ELR (cell line): ENCODE data around the gene YAP1.
A peak's percentile ranks its signal among the peaks of the same experiment; 100 is the strongest.
"Not testable (repeated sequence)": the region's sequence is repeated elsewhere in the genome, so short reads cannot be mapped to it uniquely, and the experiment has no call there.

Source experiments
- DNase-seq: peaks from one replicate; pipeline ENCODE4 v3.0.0-alpha.2; 2015; ENCODE audit warnings: low read depth

YAP1 gene

DNA sequence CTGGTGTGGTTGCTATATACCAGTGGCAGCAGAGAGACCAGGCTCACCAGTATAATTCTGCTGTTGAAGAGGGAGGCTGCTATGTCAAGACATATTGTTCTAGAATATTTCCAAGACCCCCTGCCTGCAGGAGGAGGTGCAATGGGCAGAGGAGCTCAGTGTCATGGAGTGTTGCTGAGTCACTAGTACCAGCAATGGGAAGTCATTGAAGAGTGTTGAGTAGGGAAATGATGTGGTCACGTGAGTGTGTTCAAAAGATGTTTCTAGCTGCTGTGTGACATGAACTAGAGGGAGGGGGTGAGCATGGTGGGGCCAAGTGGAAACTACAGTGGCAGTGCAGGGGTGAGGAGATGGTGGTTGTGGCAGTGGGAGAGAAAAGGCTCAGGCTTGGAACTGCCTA lies 130.8 kb downstream of the YAP1 start:
- peak; percentile 48 for DNase-seq

GRCh38 chr11:102243399-102243884 lies 133.2 kb downstream of the YAP1 start:
- no peak for DNase-seq

DNA sequence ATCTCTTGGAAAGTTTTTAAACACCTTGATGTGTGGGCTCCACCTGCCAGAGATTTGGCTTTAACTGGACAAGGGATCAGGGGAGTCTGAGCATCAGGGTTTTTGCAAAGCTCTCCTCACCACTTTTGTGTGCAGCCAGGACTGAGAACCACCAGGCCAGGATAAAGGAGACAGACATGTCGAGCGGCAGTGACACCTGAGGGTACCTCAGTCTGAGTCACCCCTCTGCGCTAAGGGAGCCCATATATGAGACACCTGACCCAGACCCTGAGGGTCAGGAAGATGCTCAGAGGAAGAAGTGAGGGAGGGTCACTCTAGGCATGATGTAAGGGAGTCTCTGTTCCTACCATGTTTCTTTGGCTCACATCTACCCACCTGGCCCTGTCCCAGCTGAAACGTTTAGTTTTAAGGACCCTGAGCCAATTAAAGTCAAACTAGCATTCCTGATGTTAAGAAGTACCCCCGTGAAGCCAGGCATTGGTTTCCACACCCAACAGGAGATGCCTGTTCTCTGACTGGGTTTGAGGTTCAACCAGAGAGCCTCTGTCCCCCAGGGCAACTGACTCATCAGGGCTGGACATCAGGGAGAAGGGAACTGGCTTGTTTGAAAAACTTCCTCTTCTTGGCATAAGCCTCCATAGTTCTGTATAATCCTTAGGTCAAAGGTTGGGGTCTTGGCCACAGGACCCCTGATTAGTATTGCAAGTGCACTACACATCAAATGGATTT lies 134.6 kb downstream of the YAP1 start:
- peak; percentile 98 for DNase-seq

- DNase-seq: no peak
These were observed 141.2 kb downstream of the YAP1 start for GRCh38 chr11:102251423-102251822.

DNA sequence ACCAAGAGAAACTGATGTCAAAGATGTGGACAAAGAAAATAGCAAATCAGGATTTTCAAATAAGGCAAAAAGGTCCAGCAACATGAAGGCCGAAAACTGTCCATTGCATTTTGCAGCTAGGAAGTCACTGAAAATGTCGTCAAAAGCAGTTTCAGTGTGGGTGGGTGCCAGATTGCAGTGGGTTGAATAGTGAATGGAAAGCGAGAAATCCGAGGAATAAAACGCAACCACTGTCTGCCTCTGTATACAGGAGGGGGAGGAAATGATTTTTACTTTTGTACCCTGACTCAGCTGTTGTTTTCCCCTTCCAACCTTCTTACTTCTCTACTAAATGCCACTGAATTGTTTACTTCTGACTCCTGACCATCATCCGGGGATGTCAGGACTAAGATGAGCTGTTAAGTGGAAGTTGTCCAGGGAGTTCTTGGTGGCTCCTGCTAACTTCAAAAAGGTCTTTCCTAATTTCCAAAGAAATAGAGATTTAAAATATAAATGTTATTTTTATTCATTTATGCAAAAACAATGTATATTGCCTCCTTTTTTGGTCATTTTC lies 142.2 kb downstream of the YAP1 start:
- peak; percentile 76 for DNase-seq

DNA sequence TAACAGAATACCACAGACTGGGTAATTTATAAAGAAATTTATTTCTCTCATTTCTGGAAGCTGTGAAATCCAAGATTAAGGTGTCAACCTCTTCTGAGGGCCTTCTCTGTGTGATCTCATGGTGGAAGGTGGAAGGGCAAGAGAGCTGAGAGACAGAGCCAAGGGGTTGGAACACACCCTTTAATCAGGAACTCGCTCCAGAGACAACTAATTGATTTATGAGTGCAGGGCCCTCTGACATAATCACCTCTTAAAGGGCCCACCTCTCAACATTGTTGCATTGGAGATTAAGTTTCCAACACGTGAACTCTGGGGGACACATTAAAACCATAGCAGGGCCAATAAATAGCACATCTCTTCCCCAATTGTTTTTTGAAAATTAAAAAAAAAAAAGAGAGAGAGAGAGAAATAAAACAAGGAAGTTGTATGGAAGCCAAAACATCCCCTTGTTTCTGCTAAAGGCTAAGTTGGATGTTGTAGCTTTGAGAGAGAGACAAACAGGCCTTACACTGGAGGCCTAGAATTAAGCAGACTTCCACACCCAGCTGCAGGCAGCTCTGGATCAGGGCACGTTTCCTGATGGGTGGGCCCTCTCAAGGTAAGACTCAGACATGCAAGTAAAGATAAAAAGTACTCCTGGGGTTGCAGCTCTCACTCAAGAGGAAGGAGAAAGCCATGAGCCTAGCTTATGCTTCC lies 142.9 kb downstream of the YAP1 start:
- no peak for DNase-seq

- DNase-seq: no peak
These were observed 143.8 kb downstream of the YAP1 start for GRCh38 chr11:102254047-102254446.

GRCh38 chr11:102256251-102256650 lies 146.0 kb downstream of the YAP1 start:
- DNase-seq: peak; percentile 82

DNA sequence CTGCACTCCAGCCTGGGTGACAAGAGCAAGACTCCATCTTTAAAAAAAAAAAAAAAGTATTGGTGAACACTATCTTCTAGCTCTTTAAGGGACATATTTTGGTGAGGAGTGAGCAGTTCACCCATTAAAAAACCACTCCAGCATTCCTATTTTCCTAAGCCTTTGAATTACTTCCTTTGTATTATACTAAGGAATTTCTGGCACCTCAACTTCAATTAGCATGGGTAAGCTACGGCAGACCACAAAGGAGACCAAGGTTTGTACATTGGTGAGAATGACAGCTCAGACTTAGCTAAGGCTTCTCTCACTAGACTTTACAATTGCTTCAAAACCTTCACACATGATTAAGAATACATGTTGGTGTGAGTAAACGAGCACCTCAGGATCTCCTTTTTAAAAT lies 150.0 kb downstream of the YAP1 start:
- DNase-seq: no peak

- DNase-seq: no peak
These were observed 153.2 kb downstream of the YAP1 start for GRCh38 chr11:102263379-102264003.

DNA sequence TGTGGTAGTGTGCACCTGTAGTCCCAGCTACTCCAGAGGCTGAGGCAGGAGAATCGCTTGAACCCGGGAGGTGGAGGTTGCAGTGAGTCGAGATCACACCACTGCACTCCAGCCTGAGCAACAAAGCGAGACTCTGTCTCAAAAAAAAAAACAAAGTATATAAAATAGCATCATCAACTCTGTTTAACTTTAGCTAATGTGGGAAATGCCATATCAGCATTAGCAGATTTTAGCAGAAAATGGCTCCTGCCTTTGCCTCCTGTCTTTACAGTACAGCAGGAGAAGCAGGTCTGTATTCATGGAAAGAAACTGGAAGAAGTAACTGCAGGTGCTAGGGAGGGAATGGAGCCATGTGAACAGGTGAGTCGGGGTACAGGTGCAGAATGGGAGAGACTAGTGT lies 154.5 kb downstream of the YAP1 start:
- DNase-seq: not testable (repeated sequence)

DNA sequence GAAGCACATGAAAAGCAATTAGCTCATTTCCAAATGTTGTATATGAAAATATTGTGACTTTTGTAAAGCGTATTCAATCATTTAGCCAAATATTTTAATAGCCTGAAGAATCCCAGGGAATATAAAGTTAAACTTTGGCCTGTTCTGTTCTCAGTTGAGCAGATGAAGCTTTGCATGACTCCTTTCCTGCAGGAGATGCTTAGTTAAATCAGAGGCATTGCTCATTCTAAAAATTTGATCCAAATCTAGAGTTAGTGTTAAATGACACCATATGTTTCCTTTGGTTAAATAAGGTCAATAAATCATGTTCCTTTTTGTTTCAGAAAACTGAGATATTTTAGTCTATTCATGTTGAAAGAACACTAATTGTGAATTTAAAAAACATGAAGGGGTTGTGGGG lies 155.9 kb downstream of the YAP1 start:
- DNase-seq: no peak

GRCh38 chr11:102267609-102268008 lies 157.4 kb downstream of the YAP1 start:
- DNase-seq: peak; percentile 77

DNA sequence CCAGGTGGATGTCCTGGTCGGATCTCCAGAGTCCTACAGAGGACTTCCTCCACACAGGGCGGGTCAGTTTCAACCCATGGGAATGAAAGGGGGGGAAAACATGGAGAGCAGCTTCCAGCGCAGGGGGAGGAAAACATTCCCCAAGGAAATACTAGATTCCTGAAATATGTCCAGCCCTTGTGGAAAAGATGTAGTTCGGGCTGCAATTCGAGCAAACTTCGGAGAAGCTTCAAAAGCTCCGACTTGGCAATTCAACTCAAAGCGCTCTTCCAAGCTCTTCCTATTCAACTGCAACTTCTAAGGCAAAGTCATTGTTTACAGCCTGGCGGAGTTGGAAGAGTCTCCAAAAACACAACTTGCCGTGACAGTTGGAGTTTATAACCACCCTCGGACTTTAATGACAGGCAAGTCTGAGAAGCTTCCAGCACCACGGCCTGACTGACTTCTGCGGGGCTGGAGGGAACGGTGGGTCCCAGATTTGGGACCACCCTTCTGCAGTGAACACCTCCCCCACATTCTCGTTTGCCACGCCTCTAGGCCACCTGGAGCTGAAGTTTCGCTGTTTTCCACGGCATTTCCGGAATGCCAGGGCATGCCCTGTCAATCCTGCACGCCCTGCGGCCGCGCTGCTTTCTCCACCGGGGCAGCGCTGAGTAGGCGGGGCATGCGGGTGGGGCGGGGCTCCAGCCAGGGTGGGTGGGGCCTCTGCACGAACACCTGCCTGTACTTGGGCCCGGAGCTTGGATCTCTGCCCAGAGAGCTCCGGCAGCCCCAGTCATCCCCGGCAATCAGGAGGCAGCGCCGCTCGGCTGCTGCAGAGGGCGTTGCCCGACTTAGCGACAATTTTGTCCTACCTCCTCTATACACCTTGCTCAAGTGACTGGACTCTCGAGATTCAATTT lies 158.1 kb downstream of the YAP1 start:
- DNase-seq: peak; percentile 29

DNA sequence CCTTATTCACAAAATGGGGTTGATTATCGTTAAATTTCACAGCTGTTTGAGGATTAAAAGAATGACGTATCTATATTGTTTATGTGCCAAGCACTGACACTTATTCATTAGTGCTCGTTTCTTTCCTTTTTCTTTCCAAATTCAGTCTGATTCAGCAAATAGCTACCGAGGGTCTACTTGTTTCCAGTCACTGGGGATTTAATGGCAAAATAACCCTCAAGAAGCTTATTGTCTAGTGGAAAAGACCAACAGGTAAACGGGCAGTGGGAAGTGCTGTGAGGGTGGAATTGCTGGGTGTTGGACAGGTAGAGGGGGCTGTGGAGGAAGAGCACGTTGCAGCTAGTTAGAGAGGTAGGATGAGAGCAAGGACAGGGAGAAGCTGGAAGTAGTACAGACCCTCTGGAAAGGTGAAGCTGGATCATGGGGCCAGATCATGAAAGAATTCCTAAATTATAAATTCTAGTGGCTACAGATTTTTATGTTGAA lies 158.8 kb downstream of the YAP1 start:
- no peak for DNase-seq

- DNase-seq: peak; percentile 77
These were observed 159.7 kb downstream of the YAP1 start for GRCh38 chr11:102269927-102270326.

- no peak for DNase-seq
These were observed 162.0 kb downstream of the YAP1 start for GRCh38 chr11:102272047-102272824.

DNA sequence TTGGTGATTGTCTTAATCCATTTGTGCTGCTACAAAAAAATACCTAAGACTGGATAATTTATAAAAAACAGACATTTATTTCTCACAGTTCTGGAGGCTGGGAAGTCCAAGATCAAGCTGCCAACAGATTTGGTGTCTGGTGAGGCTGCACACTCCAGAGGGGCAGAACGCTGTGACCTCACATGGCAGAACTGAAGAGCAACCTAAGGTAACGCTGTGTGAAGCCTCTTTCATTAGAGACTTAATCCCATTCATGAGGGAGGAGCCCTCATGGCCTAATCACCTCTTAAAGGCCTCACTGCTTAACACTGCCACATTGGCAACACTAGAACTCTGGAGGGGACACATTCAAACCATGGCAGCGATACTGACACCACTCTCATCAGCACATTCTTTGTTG lies 164.4 kb downstream of the YAP1 start:
- DNase-seq: no peak

GRCh38 chr11:102276362-102276761 lies 166.1 kb downstream of the YAP1 start:
- DNase-seq: no peak

DNA sequence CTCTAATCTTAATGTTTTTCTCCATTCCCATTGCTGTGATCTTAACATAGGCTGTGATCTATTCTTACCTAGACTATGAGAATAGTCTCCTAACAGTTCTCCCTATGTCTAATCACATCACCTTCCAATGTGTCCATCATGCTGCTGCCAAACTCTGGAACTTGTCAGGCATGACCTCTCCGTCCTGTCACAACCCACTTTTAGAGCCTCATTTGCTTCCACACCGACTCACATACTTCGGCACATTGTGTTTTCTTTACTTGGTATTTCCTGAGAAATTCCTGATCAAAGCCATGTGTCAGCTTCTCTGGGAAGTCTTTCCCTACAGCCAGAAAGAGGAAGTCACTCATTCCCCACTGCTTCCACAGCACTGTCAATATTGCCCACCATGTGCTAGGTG lies 166.5 kb downstream of the YAP1 start:
- no peak for DNase-seq
